NCI-H82 treated with DMSO at 0.1 percent for 48 hours (cell line): Measurements from ENCODE around the gene IFNLR1.
"Not testable (repeated sequence)": the region's sequence is repeated elsewhere in the genome, so short reads cannot be mapped to it uniquely, and the experiment has no call there.

Experiments used
- DNase-seq: peaks from one replicate; lab custom pipeline; 2025; ENCODE audit not compliant: unreplicated experiment; lab: John Stamatoyannopoulos, UW

The IFNLR1 gene

GRCh38 chr1:24186993-24187790, at the start of gene IFNLR1:
TSS of gene IFNLR1 (minus strand) at chr1:24187289. CDS start at chr1:24187248, 41 bp downstream.
- DNase-seq: peak; percentile 47

DNA sequence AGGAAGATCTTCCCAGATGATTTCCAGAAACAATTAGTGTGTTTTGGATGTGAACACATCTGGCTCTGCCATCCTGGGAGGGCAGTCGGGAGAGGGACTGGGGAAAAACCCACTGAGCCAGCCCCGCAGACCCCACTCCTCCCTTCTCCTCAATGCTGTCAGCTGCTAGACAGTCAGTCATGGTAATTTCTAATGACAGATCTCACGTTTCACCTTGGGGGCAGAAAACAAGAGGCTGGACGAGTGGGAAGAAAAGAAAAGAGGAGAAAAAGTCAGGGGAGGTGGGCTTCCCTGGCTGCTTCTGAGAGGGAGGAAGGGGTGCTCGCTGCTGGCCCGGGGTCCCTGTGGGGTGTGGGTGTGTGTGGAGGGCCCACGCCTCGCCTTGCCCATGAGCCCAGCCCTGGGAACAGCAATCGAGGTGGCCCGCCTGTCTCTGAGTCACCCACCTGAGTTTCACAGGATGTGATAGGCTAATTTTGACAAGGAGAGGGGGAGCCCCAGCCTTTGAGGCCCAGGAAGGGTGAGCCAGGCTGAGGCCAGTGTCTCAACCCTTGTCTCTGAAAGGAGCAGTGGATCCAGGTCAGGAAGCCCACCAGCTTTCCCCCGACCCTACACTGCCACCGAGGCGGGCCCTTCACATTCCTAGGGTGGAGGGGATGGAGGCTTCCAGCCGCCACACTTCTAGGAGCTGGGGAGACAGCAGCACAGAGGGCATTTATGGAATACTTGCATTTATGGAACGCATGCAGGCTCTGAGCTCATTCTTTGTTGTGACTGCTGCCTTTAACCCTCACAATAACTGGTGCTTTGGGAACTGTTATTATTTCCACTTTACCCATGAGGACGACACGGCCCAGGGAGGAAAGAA, 49.1 kb upstream of the IFNLR1 start:
- no peak for DNase-seq

DNA sequence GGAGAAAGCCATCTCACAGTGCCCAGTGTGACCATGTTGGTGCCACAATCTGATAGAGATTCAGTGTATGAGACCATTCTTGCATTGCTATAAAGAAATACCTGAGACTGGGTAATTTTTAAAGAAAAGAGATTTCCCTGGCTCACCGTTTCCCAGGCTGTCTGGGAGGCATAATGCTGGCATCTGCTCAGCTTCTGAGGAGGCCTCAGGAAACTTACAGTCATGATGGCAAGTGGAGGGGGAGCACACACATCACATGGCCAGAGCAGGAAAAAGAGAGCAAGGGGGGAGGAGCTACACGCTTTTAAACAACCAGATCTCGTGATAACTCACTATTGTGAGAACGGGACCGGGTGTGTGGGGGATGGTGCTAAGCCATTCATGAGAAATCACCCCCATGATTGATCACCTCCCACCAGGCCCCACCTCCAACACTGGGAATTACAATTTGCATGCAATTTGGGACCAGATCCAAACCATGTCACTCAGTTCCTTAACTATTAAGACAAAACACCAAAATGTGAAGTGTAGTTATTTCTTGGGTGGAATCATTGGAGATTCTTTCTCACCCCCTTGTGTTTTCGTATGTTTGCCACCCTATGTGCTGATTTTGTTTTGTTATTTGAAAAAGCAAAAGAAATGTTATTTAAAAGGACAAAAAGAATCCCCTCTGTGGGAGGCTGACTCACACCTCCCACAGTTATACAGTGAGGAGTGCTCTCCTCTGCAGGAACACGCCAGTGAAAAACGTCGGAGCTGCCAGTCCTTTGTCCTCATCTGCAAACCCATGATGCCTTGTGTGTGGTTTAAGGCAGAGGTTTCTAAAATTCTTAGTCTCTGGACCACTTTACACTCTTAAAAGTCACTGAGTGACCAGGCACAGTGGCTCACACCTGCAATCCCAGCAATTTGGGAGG, 46.9 kb upstream of the IFNLR1 start:
- no peak for DNase-seq

- DNase-seq: no peak
Observed at GRCh38 chr1:24231701-24232100, 44.6 kb upstream of the IFNLR1 start.

GRCh38 chr1:24228311-24228710, 41.2 kb upstream of the IFNLR1 start:
- no peak for DNase-seq

DNA sequence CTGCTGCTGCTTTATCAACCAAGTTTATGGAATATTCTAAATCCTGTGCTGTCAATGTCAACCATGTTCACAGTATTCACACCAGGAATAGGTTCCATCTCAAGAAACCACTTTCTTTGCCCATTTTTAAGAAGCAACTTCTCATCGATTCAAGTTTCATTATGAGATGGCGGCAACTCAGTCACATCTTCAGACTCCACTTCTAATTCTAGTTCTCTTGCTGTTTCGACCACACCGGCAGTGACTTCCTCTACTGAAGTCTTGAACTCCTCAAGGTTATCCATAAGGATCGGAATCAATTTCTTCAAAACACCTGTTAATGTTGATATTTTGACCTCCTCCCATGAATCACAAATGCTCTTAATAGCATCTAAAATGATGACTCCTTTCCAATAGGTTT, 39.7 kb upstream of the IFNLR1 start:
- no peak for DNase-seq

- no peak for DNase-seq
Observed at GRCh38 chr1:24224761-24225160, 37.7 kb upstream of the IFNLR1 start.

DNA sequence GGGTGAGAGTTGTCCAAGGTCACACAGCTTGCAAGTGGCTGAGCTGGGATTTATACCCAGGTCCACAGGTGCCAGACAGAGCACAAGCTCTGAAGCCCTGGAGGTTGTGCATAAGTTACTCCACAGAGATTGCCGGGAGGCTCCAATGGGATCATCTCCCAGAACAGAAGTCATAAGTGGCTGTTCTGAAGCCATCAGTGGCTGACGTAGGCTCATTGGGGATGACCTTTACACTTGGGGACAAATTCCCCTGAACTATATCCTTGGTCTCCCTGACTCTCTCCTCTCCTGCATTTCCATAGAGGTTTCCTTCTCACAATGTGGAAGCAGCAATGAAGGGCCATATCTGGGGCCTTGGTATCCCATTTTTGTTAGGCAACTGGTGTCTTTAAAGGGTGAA, 37.0 kb upstream of the IFNLR1 start:
- no peak for DNase-seq

DNA sequence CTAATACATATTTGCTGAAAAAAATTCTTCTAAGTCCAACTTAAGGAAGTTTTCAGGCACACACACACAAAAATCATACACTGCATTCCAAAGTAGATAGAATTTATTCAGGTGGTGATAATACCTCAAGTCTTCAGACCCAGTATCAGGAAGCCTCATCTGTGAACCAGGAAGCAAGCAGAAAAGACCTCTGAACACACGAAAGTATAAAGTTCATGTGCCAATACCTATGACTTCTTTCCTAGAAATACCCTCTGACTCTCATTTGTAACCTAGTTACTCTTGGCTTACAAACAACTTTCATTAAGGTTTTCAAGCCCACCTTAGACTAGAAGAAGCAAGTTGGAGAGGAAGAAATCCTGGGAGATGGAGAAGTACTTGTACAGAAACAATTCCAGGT, 35.7 kb upstream of the IFNLR1 start:
- no peak for DNase-seq

DNA sequence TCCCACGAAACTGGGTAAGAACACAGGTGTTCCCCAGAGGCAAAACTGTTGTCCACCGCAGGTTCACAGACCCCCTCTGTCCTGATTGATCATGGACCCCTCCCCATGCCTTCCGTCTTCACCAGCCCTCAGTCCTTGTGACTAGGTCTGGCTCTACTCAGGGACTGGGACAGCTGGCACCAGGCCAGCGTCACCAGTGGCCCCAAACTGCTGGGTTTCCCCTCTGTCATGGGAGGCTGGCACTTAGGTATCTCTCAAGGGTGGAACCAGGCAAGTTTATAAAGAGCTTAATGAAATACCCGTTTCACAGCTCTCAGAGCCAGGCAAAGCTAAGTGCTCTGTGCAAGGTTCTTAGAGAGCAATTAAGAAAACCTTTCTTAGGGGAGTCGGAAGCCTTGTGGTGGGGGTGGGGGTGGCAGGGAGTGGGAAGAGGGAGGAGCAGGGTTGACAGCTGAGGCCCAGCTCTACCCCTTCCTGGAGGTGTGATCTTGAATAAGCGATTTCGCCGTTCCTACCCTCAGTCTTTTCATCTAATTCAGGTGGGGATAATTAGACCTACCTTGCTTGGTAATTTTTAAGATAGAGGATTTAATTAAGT, 35.0 kb upstream of the IFNLR1 start:
- no peak for DNase-seq

DNA sequence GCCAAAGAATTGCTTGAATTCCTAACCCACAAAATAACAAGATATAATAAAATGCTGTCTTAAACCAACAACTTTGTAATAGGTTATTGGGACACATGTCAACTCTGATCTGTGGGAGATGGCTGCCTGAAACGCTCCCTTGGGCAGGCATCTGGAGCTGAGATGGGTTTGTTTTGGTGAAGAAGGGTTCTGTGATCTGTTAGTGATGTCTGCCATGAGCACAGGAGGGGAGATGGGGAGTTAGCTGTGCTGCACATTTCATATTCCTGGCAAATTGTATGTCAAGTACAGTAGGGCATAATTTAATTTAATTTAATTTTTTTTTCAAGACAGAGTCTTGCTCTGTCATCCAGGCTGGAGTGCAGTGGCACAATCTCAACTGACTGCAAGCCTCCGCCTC, 34.2 kb upstream of the IFNLR1 start:
- no peak for DNase-seq

DNA sequence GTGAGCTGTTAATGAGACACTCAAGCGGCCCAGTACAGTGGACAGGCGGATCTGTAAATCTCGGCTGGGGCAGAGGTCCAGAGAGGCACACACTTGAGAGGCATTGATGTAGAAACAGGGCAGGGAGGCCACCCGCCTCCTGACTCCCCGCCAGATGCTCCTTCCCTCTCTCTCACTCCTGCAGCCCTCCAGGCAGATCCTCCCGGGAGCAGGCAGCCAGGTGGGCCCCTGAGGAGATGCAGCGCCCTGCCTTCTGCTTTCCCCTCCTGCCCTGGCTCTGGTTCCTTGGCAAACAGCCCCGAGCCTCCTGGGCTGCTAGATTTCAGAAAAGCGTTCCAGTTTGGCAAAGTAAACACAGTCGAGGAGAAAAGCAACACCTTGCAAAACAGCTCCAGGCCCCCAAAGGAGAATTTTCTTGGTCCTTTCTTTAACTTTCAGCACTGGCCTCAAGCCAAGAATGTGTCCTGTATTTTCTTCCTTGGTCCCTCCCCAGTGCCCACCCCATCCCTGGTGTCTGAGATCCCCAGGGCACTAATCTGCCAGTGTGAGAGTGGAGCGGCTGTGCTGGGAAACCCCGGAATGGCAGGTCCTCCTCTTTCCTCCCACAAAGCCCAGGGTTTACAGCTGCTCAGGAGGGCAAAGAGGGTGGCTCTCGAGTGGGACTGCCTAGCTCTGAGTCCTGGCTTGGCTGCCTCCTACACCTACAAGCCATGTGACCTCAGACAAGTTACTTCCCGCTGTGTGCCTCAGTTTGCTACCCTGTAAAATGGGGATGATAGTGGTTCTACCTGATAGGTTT, 29.4 kb upstream of the IFNLR1 start:
- DNase-seq: peak; percentile 17

- DNase-seq: no peak
Observed at GRCh38 chr1:24215226-24215814, 28.2 kb upstream of the IFNLR1 start.

DNA sequence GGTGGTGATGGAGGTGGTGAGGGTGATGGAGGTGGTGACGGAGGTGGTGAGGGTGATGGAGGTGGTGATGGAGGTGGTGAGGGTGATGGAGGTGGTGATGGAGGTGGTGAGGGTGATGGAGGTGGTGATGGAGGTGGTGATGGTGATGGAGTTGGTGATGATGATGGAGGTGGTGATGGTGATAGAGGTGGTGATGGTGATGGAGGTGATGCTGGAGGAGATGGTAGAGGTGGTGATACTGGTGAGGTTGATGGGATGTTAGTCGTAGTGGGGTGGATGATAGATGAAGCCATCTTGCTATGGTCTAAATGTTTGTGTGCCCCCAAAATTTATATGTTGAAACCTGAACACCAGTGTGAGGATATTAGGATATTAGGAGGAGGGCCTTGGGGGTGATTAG, 25.3 kb upstream of the IFNLR1 start:
- DNase-seq: no peak

DNA sequence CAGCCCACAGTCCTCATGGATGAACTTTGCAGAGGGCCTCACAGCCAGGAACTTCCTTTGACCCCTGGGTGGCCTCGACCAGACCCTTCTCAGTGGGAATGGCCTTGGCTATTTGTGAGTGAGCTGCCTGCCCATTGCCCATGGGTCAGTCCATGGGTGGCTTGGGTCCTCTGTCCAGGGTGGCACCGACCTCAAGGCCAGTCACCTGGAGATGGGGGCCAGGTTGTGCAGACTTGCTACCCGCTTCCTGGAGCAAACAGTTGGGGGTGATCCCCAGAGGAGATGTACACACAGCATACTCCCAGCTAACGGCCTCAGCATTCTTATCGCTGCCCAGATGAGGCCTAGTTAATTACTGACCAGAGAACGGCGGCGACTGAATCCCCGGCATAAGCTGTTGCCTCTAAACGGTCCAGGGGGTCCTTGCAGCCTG, 23.1 kb upstream of the IFNLR1 start:
- no peak for DNase-seq

GRCh38 chr1:24209097-24209496, 22.0 kb upstream of the IFNLR1 start:
- peak; percentile 52 for DNase-seq

DNA sequence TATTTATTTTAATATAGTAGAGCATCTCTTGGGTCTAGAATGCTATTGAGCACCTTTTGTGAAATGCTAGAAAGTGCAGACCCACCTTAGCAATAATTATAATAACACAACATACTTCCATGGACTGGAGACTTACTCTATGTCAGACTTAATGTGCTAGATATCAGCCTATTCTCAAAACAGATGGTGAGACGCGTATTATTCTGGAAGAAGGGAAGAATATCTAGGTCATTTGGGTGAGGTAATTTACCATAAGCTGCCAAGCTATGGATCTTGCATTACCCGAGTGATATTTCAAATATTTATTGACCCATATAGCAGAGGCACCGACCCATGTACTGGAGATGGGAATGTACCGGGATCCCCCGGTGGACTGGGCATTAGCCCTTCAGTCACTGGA, 20.6 kb upstream of the IFNLR1 start:
- DNase-seq: no peak

DNA sequence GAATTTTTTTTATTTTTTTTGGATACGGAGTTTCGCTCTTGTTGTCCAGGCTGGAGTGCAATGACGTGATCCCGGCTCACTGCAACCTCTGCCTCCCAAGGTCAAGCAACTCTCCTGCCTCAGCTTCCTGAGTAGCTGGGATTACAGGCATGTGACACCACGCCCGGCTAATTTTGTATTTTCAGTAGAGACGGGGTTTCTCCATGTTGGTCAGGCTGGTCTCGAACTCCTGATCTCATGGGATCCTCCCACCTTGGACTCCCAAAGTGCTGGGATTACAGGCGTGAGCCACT, 20.3 kb upstream of the IFNLR1 start:
- DNase-seq: not testable (repeated sequence)

- no peak for DNase-seq
Observed at GRCh38 chr1:24206516-24207394, 19.7 kb upstream of the IFNLR1 start.
